Suprapubic skin (tissue), 3 donors: ENCODE data around the gene GRK4.

Experiments used
- CTCF ChIP-seq, 2 donors: fragments of 200-600 bp in 1 of 2; fragments of 450-650 bp in 1 of 2; sonication (generic) in 1 of 2; IDR thresholded peaks; one replicate each; pipeline ENCODE4 v1.5.1; 2016 to 2019; ENCODE audit warnings: antibody characterized with exemption in 2 of 2, mild to moderate bottlenecking in 1 of 2, moderate library complexity in 1 of 2
- POLR2A ChIP-seq, 2 donors: fragments of 450-650 bp; IDR thresholded peaks; one replicate each; pipeline ENCODE4 v1.6.1; 2017; ENCODE audit warnings: antibody characterized with exemption in 2 of 2, mild to moderate bottlenecking in 2 of 2, moderate library complexity in 2 of 2

- no peak for TF ChIP-seq CTCF (IDR thresholded peaks at IDR 0.05)
- TF ChIP-seq POLR2A (IDR thresholded peaks at IDR 0.05), result no peak
These were observed 47.6 kb upstream of the GRK4 start for GRCh38 chr4:2915789-2916188.
